IMR-90 (cell line): ENCODE results near the gene SEC11A. TPM values are rescaled to one million over a fixed set of nuclear protein-coding genes. Genes with fewer than 3 reads are reported as not detected.

Experiments
- ATAC-seq: fragments of 200-7000 bp; cut with Tn5 transposase; 2 replicates; pipeline ENCODE4 v1.9.1; 2020; ENCODE audit warnings: low read depth, mild to moderate bottlenecking, moderate library complexity
- BruUV-seq: library from RNA; stranded (reverse); fragments of 400-500 nt; replicated peaks from 2 replicates; lab custom pipeline; 2021; lab: Mats Ljungman, UMichigan
- CTCF ChIA-PET: fragments of 300-600 bp; formaldehyde crosslinking; extraction: SDS; loops from one replicate; lab custom pipeline; 2021; ENCODE audit warnings: antibody characterized with exemption; lab: Yijun Ruan, JAX
- POLR2A ChIA-PET: fragments of 300-600 bp; sonication (Branson Sonifier 250); formaldehyde crosslinking; loops from one replicate; lab custom pipeline; 2022; ENCODE audit warnings: antibody characterized with exemption; ENCODE audit not compliant: unreplicated experiment; lab: Charles Lee
- DNase-seq: peaks from one replicate; pipeline ENCODE4 v3.0.0; 2013
- H2AFZ ChIP-seq: replicated peaks from 2 replicates; pipeline ENCODE3; 2013; ENCODE audit warnings: low read length, mild to moderate bottlenecking; ENCODE audit not compliant: poor library complexity
- H2AK5ac ChIP-seq: 2 replicates; pipeline ENCODE4 v1.6.1; 2013; ENCODE audit warnings: low read depth, low read length, inconsistent platforms
- H2AK9ac ChIP-seq: replicated peaks from 2 replicates; pipeline ENCODE3; 2013; ENCODE audit warnings: mild to moderate bottlenecking, low read depth, low read length, moderate library complexity; ENCODE audit not compliant: poor library complexity
- H2BK120ac ChIP-seq: 2 replicates; pipeline ENCODE4 v1.6.1; 2013; ENCODE audit warnings: low read depth, low read length, inconsistent platforms
- H2BK15ac ChIP-seq: 3 replicates; pipeline ENCODE4 v1.6.1; 2013; ENCODE audit warnings: low read depth, low read length, inconsistent platforms
- H2BK20ac ChIP-seq: 2 replicates; pipeline ENCODE4 v1.6.1; 2013; ENCODE audit warnings: low read depth, mild to moderate bottlenecking, inconsistent platforms, low read length, moderate library complexity
- H2BK5ac ChIP-seq: 2 replicates; pipeline ENCODE4 v1.6.1; 2013; ENCODE audit warnings: mild to moderate bottlenecking, low read depth, low read length, inconsistent platforms; ENCODE audit not compliant: poor library complexity, severe bottlenecking
- H3K14ac ChIP-seq: replicated peaks from 2 replicates; pipeline ENCODE4 v1.6.1; 2013; ENCODE audit warnings: low read depth, low read length, inconsistent platforms
- H3K18ac ChIP-seq: 2 replicates; pipeline ENCODE4 v1.6.1; 2013; ENCODE audit warnings: low read depth, low read length, control low read depth
- H3K23ac ChIP-seq: 2 replicates; pipeline ENCODE4 v1.6.1; 2013; ENCODE audit warnings: low read depth, low read length, inconsistent platforms
- H3K27ac ChIP-seq: 2 replicates; pipeline ENCODE4 v1.5.1; 2013; ENCODE audit warnings: mild to moderate bottlenecking, control low read depth, low read length; ENCODE audit not compliant: insufficient read depth
- H3K27me3 ChIP-seq: 2 replicates; pipeline ENCODE4 v1.6.1; 2013; ENCODE audit warnings: low read length; ENCODE audit not compliant: control insufficient read depth, insufficient read depth
- H3K36me3 ChIP-seq: 2 replicates; pipeline ENCODE4 v1.6.1; 2013; ENCODE audit warnings: low read length, mixed read lengths; ENCODE audit not compliant: control insufficient read depth, insufficient read depth
- H3K4ac ChIP-seq: 2 replicates; pipeline ENCODE4 v1.6.1; 2013; ENCODE audit warnings: low read depth, low read length, inconsistent platforms
- H3K4me1 ChIP-seq: 2 replicates; pipeline ENCODE4 v1.6.1; 2013; ENCODE audit warnings: low read length, mixed read lengths; ENCODE audit not compliant: control insufficient read depth, insufficient read depth
- H3K4me2 ChIP-seq: 2 replicates; pipeline ENCODE4 v1.6.1; 2013; ENCODE audit warnings: low read depth, mild to moderate bottlenecking, control low read depth, low read length, moderate library complexity
- H3K4me3 ChIP-seq: 2 replicates; pipeline ENCODE4 v1.5.1; 2013; ENCODE audit warnings: low read depth, mild to moderate bottlenecking, control low read depth, low read length, moderate library complexity; ENCODE audit not compliant: insufficient read depth
- H3K56ac ChIP-seq: 2 replicates; pipeline ENCODE4 v1.6.1; 2013; ENCODE audit warnings: low read length, inconsistent platforms; ENCODE audit not compliant: insufficient read depth; ENCODE audit errors: extremely low read depth
- H3K79me1 ChIP-seq, 2 experiments: 2 replicates each; pipeline ENCODE4 v1.6.1; 2013; ENCODE audit warnings: low read length in 2 of 2, inconsistent platforms in 1 of 2, low read depth in 1 of 2
- H3K9ac ChIP-seq: 2 replicates; pipeline ENCODE4 v1.6.1; 2013; ENCODE audit warnings: low read depth, low read length, control low read depth
- H3K9me1 ChIP-seq: 2 replicates; pipeline ENCODE4 v1.6.1; 2013; ENCODE audit warnings: low read length, inconsistent platforms; ENCODE audit not compliant: insufficient read depth
- H3K9me3 ChIP-seq: 2 replicates; pipeline ENCODE4 v1.6.1; 2013; ENCODE audit warnings: low read length; ENCODE audit not compliant: control insufficient read depth, insufficient read depth
- H4K20me1 ChIP-seq: 2 replicates; pipeline ENCODE4 v1.6.1; 2013; ENCODE audit warnings: low read length, inconsistent platforms; ENCODE audit not compliant: insufficient read depth
- H4K5ac ChIP-seq: 2 replicates; pipeline ENCODE4 v1.6.1; 2013; ENCODE audit warnings: mild to moderate bottlenecking, low read depth, low read length, control low read depth
- H4K8ac ChIP-seq, 2 experiments: 2 replicates each; pipeline ENCODE4 v1.6.1; 2013; ENCODE audit warnings: low read depth in 2 of 2, low read length in 2 of 2, control low read depth in 1 of 2, inconsistent platforms in 1 of 2
- H4K91ac ChIP-seq: 2 replicates; pipeline ENCODE4 v1.6.1; 2013; ENCODE audit warnings: low read depth, low read length, inconsistent platforms; ENCODE audit not compliant: insufficient read depth
- BHLHE40 ChIP-seq: fragments of 150-350 bp; IDR thresholded peaks from 2 replicates; pipeline ENCODE4 v1.6.1; 2016; ENCODE audit warnings: mild to moderate bottlenecking, low read depth, low read length
- CEBPB ChIP-seq: IDR thresholded peaks from 2 replicates; pipeline ENCODE4 v1.6.1; 2012; ENCODE audit warnings: low read depth, low read length, improper control_type of control experiment
- CHD1 ChIP-seq: IDR thresholded peaks from 2 replicates; pipeline ENCODE4 v1.6.1; 2012; ENCODE audit warnings: low read depth, low read length, improper control_type of control experiment
- ELK1 ChIP-seq: fragments of 150-350 bp; IDR thresholded peaks from 2 replicates; pipeline ENCODE4 v1.6.1; 2016; ENCODE audit warnings: low read depth, mild to moderate bottlenecking, low read length, moderate library complexity, borderline replicate concordance
- FOS ChIP-seq: fragments of 150-350 bp; IDR thresholded peaks from 2 replicates; pipeline ENCODE4 v1.6.1; 2016; ENCODE audit warnings: low read depth, low read length
- MAFK ChIP-seq: IDR thresholded peaks from 2 replicates; pipeline ENCODE4 v1.6.1; 2012; ENCODE audit warnings: low read depth, low read length, improper control_type of control experiment
- MAZ ChIP-seq: IDR thresholded peaks from 2 replicates; pipeline ENCODE4 v1.6.1; 2012; ENCODE audit warnings: low read depth, mild to moderate bottlenecking, low read length, improper control_type of control experiment, moderate library complexity, borderline replicate concordance
- MXI1 ChIP-seq: IDR thresholded peaks from 2 replicates; pipeline ENCODE4 v1.6.1; 2012; ENCODE audit warnings: low read depth, mild to moderate bottlenecking, low read length, moderate library complexity, borderline replicate concordance
- NFE2L2 ChIP-seq: fragments of 150-350 bp; IDR thresholded peaks from 2 replicates; pipeline ENCODE4 v1.6.1; 2016; ENCODE audit warnings: low read depth, mild to moderate bottlenecking, low read length
- POLR2A ChIP-seq: IDR thresholded peaks from 2 replicates; pipeline ENCODE4 v1.6.1; 2012; ENCODE audit warnings: mild to moderate bottlenecking, low read depth, low read length
- RAD21 ChIP-seq: IDR thresholded peaks from 2 replicates; pipeline ENCODE4 v1.6.1; 2012; ENCODE audit warnings: low read length, improper control_type of control experiment
- RCOR1 ChIP-seq: IDR thresholded peaks from 2 replicates; pipeline ENCODE4 v1.6.1; 2012; ENCODE audit warnings: mild to moderate bottlenecking, low read length, improper control_type of control experiment; ENCODE audit not compliant: insufficient replicate concordance
- RFX5 ChIP-seq: IDR thresholded peaks from 2 replicates; pipeline ENCODE4 v1.8.0; 2012; ENCODE audit warnings: low read depth, mild to moderate bottlenecking, low read length, moderate library complexity
- SMC3 ChIP-seq: fragments of 150-350 bp; IDR thresholded peaks from 2 replicates; pipeline ENCODE4 v1.6.1; 2016; ENCODE audit warnings: low read depth, mild to moderate bottlenecking, antibody characterized with exemption, low read length, moderate library complexity
- WGBS, 2 experiments: methylation state at CpG; one replicate each; pipeline versions ENCODE4 v1.1.5 to v1.1.7; 2013; ENCODE audit warnings: missing lambda C conversion rate in 2 of 2; ENCODE audit not compliant: insufficient read length in 1 of 2; ENCODE audit errors: extremely low coverage in 2 of 2; 5-methylcytosine and 5-hydroxymethylcytosine counted together
- dilution Hi-C: fragments of 300-500 bp; cut with HindIII; formaldehyde crosslinking; loops from one replicate; pipeline ENCODE4 v1.14.3; 2018; ENCODE audit warnings: low sequenced_read_pairs; ENCODE audit not compliant: unreplicated experiment
- in situ Hi-C: fragments of 300-500 bp; cut with MboI; formaldehyde crosslinking; loops from 3 replicates; pipeline ENCODE4 v1.14.3; 2019; ENCODE audit warnings: low sequenced_read_pairs, inconsistent platforms, mixed read lengths
- intact Hi-C: fragments of 100-400 bp; cut with micrococcal nuclease; formaldehyde crosslinking; loops from 2 replicates; pipeline ENCODE4 v1.10.0; 2022
- polyA plus RNA-seq, 3 experiments: library from polyadenylated mRNA; depleted of rRNA; stranded (reverse); fragments of >200 nt; gene quantifications; 2 replicates each; pipeline ENCODE4 v1.2.3, GENCODE V29; 2012; ENCODE audit warnings: low replicate concordance in 1 of 3
- total RNA-seq: library from RNA; depleted of rRNA; stranded (reverse); fragments of >200 nt; gene quantifications from 2 replicates; pipeline ENCODE4 v1.2.3, GENCODE V29; 2012
- TF ChIP-seq, protein P1 (sequence below): fragments of 150-350 bp; IDR thresholded peaks from 2 replicates; pipeline ENCODE4 v1.6.1; 2017; ENCODE audit warnings: mild to moderate bottlenecking, antibody characterized with exemption, low read length, low read depth
- TF ChIP-seq, protein P2 (sequence below): conservative IDR thresholded peaks from 2 replicates; pipeline ENCODE4 v1.5.1; 2012; ENCODE audit warnings: mild to moderate bottlenecking, low read depth, low read length, improper control_type of control experiment

Gene SEC11A
- total and polyA plus RNA-seq, 2 of the 4 experiments (the other 2 are of a cell fraction): 62.4 to 108 TPM

DNA sequence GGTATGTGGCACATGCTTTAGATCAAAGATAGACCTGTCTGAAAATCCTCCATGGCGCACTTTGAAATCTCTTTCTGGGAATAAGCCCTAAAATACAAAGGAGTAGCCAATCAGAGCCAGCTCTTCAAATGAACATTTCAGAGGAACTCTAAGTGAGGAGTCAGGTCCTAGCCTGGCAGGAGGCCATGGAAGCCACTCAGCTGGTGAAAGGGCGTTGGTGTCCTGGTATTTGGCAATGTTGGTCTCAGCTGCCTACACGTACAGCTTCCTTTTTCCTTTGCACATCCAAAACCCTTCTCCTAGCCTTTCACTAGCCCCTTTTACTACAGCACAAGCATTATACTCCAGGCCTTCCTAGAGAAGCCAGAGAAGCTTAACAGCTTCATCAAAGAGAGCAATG, 67.4 kb downstream of the SEC11A start:
- H2AK9ac ChIP-seq: no peak overlapping the region
- H3K4me1 ChIP-seq: peaks cover 3% of the 10 kb centered on the region
- H4K20me1 ChIP-seq: peaks cover 5% of the 10 kb centered on the region; the same call in 1 of the 2 replicates
- WGBS, 2 experiments: no CpG with 5 or more reads among the region's 3 CpGs
- H3K9me3 ChIP-seq: no peaks in the 10 kb centered on the region
- H4K8ac ChIP-seq: no peak overlapping the region
- no peak overlapping the region for H3K4ac ChIP-seq
- no peak overlapping the region for H3K23ac ChIP-seq
- no peak overlapping the region for H2BK20ac ChIP-seq
- H3K14ac ChIP-seq: no peak overlapping the region
- no peak overlapping the region for H2AK5ac ChIP-seq
- no TSS peak for BruUV-seq
- in situ Hi-C loops: no loop called here
- no peak for DNase-seq
- H3K79me1 ChIP-seq: peaks cover 26 to 48% of the 10 kb centered on the region in 2 experiments
- peaks cover 53% of the 10 kb centered on the region for H3K36me3 ChIP-seq
- H3K27me3 ChIP-seq: no peaks in the 10 kb centered on the region
- H2BK5ac ChIP-seq: no peak overlapping the region
- peaks cover 9% of the 10 kb centered on the region for H3K9me1 ChIP-seq
- no peak overlapping the region for H4K5ac ChIP-seq
- no peak overlapping the region for H2AFZ ChIP-seq
- intact Hi-C loops: no loop called here
- no peak overlapping the region for H3K9ac ChIP-seq
- POLR2A ChIA-PET: interaction anchor here (0.6 kb wide), 1 partner anchor 24 kb away, joined by 12 read pairs; no protein-coding TSS in a partner anchor
- no peak overlapping the region for H3K18ac ChIP-seq
- H3K4me3 ChIP-seq: no peak overlapping the region
- no peak for TF ChIP-seq SMC3
- no peak for TF ChIP-seq CEBPB
- TF ChIP-seq MAFK: no peak
- TF ChIP-seq, protein P1, sequence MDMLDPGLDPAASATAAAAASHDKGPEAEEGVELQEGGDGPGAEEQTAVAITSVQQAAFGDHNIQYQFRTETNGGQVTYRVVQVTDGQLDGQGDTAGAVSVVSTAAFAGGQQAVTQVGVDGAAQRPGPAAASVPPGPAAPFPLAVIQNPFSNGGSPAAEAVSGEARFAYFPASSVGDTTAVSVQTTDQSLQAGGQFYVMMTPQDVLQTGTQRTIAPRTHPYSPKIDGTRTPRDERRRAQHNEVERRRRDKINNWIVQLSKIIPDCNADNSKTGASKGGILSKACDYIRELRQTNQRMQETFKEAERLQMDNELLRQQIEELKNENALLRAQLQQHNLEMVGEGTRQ: no peak
- no peak for TF ChIP-seq ELK1
- TF ChIP-seq POLR2A: no peak
- no peak for TF ChIP-seq CHD1
- TF ChIP-seq MAZ: no peak
- TF ChIP-seq RCOR1: no peak
- TF ChIP-seq NFE2L2: no peak
- TF ChIP-seq, protein P2, sequence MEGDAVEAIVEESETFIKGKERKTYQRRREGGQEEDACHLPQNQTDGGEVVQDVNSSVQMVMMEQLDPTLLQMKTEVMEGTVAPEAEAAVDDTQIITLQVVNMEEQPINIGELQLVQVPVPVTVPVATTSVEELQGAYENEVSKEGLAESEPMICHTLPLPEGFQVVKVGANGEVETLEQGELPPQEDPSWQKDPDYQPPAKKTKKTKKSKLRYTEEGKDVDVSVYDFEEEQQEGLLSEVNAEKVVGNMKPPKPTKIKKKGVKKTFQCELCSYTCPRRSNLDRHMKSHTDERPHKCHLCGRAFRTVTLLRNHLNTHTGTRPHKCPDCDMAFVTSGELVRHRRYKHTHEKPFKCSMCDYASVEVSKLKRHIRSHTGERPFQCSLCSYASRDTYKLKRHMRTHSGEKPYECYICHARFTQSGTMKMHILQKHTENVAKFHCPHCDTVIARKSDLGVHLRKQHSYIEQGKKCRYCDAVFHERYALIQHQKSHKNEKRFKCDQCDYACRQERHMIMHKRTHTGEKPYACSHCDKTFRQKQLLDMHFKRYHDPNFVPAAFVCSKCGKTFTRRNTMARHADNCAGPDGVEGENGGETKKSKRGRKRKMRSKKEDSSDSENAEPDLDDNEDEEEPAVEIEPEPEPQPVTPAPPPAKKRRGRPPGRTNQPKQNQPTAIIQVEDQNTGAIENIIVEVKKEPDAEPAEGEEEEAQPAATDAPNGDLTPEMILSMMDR: no peak
- TF ChIP-seq BHLHE40: no peak
- no peak for TF ChIP-seq RAD21
- no peak for TF ChIP-seq FOS
- no peak for TF ChIP-seq MXI1
- TF ChIP-seq RFX5: no peak
- no peak for ATAC-seq
- H2BK15ac ChIP-seq: no peak overlapping the region
- dilution Hi-C loops: no loop called here
- CTCF ChIA-PET: no interaction called here
- H4K91ac ChIP-seq: no peak overlapping the region
- no peak overlapping the region for H2BK120ac ChIP-seq
- no peak overlapping the region for H3K27ac ChIP-seq
- H3K4me2 ChIP-seq: no peak overlapping the region
- H3K56ac ChIP-seq: no peak overlapping the region
